GM04504 (cell line): ENCODE results near the gene GALNT16.
"Not testable (repeated sequence)": the region's sequence is repeated elsewhere in the genome, so short reads cannot be mapped to it uniquely, and the experiment has no call there.

Experiments used
- DNase-seq: peaks from one replicate; pipeline ENCODE4 v3.0.0-alpha.2; 2012; ENCODE audit warnings: low read depth

The GALNT16 gene

GRCh38 chr14:69259527-69260189, at the start of gene GALNT16:
Gene GALNT16, plus strand, starts transcription at chr14:69260158. Its CDS starts 133 bp downstream, at chr14:69260291.
- DNase-seq = no peak

- DNase-seq = no peak
Measured at GRCh38 chr14:69214393-69214792, 45.6 kb upstream of the GALNT16 start.

- not testable (repeated sequence) for DNase-seq
Measured at GRCh38 chr14:69217663-69218062, 42.3 kb upstream of the GALNT16 start.

- DNase-seq = no peak
Measured at GRCh38 chr14:69224946-69225345, 35.0 kb upstream of the GALNT16 start.

GRCh38 chr14:69226178-69226577, 33.8 kb upstream of the GALNT16 start:
- no peak for DNase-seq

GRCh38 chr14:69226736-69227135, 33.2 kb upstream of the GALNT16 start:
- DNase-seq = no peak

GRCh38 chr14:69231486-69231885, 28.5 kb upstream of the GALNT16 start:
- DNase-seq = no peak

GRCh38 chr14:69232388-69232787, 27.6 kb upstream of the GALNT16 start:
- DNase-seq = no peak

- DNase-seq = no peak
Measured at GRCh38 chr14:69234106-69234505, 25.9 kb upstream of the GALNT16 start.

GRCh38 chr14:69235708-69236107, 24.2 kb upstream of the GALNT16 start:
- no peak for DNase-seq

GRCh38 chr14:69237142-69237541, 22.8 kb upstream of the GALNT16 start:
- DNase-seq = no peak

- DNase-seq = no peak
Measured at GRCh38 chr14:69237584-69237983, 22.4 kb upstream of the GALNT16 start.

- no peak for DNase-seq
Measured at GRCh38 chr14:69238883-69239282, 21.1 kb upstream of the GALNT16 start.

GRCh38 chr14:69240527-69241173, 19.3 kb upstream of the GALNT16 start:
- no peak for DNase-seq

GRCh38 chr14:69241577-69241976, 18.4 kb upstream of the GALNT16 start:
- no peak for DNase-seq

GRCh38 chr14:69242311-69243224, 17.4 kb upstream of the GALNT16 start:
- peak; percentile 38 for DNase-seq

GRCh38 chr14:69244946-69245345, 15.0 kb upstream of the GALNT16 start:
- DNase-seq = no peak

- DNase-seq = no peak
Measured at GRCh38 chr14:69246331-69246730, 13.6 kb upstream of the GALNT16 start.

- peak; percentile 92 for DNase-seq
Measured at GRCh38 chr14:69247676-69248440, 12.1 kb upstream of the GALNT16 start.

- no peak for DNase-seq
Measured at GRCh38 chr14:69249603-69250002, 10.4 kb upstream of the GALNT16 start.

- no peak for DNase-seq
Measured at GRCh38 chr14:69252851-69253250, 7.1 kb upstream of the GALNT16 start.

- DNase-seq = no peak
Measured at GRCh38 chr14:69259168-69259526, 811 bp upstream of the GALNT16 start.
